ENCODE measurements around the gene ACOX3.

The ACOX3 gene

DNA sequence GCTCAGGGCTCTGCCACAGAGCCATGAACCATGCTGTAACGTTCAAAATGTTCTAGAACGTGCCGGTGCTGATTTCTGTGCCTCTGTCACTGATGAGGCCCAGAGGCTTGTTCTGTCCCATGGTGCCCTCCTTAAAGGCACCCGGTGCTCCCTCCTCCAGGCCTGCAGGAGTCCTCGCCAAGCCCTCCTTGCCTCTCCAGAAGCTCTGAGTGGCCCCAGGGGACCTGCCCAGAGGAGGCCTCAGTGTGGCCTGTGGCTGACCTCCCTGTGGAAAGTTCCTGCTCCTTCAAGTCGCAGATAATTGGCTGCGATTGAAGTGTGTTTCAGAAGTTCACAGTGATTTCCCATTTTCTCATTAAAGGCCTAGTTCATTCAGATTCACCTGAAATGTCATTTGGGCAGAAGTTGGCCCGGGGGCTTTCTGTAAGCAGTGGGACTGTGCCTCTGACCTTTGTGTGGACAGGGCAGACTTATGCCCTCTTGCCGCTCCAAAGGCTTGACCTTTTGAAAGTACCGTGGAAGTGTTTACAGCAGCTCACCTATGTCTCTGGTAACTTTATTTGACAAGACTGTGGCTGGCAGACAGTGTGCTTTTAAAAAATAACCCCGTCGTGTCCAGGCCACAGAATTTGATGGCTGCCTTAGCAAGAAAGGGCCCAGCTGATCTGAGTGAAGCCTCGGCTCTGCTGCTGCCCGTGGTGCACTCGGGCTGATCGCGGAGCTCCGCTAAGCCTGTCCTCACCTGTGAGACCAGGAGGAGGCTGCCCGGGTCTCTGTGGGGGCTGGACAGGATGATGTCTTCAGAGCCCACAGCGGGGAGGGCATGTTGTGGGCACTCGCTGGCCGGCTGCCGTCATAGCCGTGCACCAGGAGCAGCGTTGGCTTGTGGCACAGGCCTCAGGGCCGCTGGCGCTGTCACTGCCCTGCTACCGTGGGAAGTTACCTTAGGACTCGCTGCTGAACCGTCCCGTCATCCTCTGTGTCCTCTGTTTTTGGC is 25.4 kb upstream of the ACOX3 start:
- DNase-seq: no peak

DNA sequence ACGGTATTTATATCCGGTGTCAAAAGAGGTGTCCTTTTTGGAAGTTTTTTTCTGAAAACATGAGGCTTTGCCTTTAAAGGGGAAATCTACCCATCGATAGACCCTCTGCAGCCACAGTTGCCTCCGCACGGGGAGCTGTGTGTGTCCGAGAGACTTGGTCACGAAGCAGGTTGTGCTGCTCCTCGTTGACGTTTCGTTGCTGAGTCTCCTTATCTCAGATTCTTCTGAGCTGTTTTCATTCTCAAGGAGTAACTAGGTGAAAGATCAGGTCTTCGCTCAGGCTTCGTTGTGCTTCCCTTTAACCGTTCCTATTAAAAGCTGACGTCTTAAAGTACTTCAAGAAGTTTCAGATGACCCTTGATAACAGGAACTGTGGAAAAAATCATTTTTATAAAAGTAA is 23.9 kb upstream of the ACOX3 start:
- no peak for DNase-seq

DNA sequence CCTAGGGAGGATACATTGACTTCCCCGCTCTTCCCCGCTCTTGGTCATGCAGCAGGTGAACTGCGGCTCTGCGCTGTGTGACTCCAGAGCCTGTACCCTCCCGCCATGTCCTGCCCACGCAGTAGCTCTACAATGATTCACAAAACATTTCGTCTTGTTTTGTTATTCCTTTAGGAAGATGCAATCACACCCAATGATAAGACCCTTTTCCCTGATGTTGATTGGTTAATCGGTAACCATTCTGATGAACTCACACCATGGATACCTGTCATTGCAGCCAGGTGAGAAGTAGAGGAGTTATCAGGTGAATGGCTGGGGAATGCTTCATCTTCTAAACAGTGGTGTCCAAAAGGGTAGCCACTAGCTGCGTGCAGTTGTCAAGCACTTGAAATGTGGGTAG is 23.3 kb upstream of the ACOX3 start:
- DNase-seq: no peak

DNA sequence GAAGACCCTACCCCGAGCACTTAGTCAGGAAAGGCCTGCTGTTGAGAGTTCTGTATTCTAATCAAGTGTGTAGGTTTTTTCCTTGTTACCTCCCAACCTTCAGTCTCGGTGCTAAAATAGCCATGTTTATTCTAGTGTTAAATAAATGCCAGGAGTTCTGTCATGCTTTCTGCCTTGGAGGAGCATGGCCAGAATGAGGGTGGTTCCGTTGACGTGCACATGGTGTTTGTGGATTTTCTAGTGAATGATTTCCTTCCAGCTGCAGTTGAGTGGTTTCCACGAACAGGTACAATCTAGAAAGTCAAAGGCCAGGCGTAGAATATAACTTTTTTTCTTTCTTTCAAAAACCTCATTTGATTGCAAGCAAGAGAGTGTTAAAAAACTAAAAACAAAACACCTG is 21.1 kb upstream of the ACOX3 start:
- DNase-seq: no peak

DNA sequence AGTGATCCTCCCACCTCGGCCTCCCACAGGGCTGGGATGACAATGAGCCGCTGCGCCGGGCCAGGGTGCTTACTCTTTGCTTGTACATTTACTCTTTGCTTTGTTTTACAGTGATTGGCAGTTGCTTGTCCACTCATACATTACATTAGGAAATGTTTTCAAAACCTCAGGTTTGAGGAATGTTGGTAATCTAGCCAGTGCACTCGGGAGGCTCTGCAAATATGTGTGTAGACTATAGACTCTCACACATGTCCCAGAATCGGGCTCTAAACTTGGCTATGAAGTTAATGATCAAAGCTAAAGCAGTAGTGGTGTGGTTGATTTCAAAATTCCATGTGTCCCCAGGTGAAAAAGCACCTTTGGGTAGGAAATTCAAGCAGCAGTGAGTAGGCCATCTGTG is 20.6 kb upstream of the ACOX3 start:
- no peak for DNase-seq

DNA sequence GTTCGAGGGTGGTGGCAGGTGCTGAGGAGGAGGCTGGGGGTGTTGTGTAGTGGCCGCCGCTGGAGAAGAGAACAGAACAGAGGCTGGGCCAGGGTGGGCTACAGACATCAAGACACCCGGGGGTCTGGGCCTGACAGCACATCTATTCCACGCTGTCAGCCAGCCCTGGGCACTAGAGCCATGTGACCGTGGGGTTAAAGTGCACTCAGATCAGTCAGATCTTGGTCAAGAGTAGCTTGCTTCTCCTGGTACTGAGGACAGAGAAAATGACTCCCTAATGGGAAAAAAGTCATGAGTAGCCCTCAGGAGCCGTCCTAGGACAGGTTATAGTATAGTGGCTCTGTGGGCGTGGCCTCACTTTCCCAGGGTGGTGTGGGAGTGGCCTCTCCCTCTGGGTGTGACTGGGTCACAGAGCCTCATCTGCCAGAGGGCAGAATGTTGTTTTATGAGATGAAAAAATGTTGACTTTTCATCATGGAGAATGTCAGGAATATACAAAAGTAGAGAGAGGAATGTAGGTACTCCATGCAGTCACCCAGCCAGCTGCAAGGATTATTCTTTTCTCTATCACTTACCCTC is 19.4 kb upstream of the ACOX3 start:
- DNase-seq: no peak

DNA sequence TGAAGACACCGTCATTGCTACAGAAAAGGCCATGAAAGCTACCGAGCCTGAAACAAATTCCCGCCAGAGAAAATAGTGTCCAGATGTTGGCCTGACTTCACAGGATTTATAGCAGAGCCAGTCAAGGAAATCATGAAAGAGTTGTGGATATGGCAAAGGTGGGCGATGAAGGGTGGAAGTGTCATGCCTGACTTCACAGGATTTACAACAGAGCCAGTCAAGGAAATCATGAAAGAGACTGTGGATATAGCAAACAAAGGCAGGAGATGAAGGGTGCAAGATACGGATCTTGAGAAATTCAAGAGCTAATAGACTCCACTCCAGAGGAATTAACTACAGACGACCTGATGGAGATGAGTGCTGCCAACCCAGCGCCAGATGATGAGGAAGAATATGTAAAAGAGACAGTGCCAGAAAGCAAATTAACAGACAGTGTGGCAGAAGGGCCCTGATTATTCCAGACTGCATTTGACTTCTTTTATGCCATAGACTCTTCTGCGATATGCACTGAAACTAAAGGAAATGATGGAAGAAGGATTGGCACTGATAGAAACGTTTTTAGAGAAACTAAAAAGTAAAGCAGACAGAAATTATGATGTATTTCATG is 17.2 kb upstream of the ACOX3 start:
- DNase-seq: no peak

DNA sequence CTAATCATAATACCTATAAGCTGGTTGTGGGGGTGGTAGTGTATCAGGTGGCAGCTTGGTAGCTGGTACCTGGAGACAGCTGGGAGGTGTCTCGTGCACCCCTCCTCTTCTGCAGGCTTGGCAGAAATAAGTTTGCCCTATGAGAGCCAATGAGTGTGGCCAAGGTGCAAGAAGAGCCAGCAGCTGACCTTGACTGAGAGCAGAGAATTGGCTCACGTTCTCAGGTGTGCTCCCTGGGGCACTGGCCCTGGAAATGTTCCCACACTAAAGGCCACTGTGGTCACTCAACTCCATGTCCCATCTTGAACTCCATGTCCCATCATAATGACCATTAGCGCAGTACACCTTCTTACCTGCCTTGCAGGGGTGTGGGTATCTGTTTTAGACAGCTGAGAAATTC is 13.4 kb upstream of the ACOX3 start:
- no peak for DNase-seq

DNA sequence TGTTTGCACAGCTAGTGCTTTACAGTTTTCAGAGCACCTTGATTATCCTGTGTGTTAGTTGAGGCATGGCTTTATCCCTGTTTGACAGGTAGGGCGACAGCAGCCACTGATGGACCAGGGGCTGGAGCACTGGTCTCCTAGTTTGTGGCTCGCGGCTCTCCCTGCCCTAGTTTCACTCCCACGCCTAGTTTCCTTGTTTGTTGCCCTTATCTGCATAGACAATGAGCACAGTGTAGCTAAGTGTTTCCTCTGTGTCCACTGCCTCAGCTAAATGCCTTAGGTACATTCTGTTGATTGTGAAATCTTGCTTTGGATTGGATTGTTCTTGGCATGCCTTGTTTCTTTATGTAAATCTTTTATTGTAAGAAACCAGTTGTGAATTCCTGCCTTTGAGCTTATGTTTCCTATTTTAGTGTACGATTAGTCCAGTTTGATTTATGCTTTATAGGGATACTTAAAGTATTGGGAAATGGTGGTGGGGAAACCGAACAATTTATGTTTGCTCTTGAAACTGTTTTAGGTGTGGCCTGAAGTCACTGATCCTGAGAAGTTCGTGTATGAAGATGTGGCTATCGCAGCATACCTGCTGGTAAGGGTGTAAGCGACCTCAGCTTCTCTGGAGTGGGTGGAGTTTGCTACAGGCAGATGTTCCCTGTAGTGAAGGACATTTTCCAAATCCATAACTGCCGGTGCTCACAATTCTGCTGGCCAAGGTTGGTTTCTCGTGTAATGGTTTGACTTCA is 11.1 kb upstream of the ACOX3 start:
- DNase-seq: no peak

DNA sequence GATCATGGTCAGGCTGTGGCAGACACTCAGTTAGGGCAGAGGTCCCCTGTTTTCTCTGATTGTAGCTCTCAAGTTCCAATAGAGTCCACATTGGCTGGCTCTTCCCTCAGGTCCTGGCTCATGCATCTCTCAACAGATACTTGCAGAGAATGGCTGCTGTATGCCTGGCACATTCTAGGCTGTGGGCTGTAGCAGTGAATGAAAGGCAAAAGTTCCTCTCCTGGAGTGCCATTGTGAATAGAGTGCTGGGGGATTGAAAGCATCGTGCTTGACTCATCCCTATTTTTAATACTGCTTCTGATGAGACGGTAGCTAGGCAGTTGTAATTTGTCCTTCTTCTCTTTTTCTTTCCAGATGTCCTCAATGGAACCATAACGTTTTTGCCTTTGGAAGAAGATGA is 5.6 kb upstream of the ACOX3 start:
- no peak for DNase-seq

DNA sequence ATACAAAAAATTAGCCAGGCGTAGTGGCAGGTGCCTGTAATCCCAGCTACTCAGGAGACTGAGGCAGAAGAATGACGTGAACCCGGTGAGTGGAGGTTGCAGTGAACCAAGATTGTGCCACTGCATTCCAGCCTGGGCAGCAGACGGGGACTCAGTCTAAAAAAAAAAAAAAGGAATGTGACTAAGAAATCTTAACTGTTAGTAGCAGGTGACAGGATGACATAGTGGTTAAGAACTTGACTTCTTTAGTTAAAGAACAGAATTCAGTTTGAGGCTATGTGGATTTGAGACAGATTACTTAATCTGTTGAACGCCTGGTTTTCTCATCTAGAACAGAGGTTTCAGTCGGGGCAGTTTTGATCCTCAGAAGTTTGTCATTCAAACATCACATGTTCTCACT is 3.3 kb upstream of the ACOX3 start:
- no peak for DNase-seq

DNA sequence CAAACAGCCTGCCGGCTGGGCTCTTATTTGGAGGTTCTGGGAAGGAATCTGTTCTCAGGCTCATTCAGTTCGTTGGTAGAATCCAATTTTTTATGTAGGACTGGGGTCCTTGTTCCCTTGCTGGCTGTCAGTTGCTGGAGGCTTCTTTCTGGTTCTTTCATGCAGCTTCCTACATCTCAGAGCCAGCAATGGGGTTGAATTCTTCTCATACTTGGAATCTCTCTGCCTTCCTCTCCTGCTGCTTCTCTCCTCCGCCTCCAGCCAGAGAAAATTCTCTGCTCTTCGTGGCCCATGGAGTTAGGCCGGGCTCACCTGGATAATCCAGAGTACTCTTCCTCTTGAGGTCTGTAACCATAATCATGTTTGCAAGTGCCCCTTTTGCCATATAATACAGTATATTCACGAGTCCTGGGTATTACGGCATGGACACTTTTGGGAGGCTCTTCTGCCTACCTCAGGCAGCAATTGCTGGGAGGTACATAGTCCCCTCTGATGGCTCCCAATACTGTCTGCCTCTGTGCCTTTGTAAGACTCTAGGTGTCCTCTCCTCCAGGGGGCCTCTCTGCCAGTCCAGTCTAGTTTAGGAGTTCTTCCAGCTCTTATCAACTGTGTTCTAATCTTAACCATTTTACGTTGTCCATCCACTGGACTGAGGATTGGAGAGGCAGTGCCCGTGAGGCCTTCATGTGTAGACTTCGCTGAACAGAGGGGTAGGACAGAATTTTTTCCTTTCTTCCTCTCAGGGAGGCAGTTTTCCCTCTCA is 2.3 kb upstream of the ACOX3 start:
- DNase-seq: no peak

DNA sequence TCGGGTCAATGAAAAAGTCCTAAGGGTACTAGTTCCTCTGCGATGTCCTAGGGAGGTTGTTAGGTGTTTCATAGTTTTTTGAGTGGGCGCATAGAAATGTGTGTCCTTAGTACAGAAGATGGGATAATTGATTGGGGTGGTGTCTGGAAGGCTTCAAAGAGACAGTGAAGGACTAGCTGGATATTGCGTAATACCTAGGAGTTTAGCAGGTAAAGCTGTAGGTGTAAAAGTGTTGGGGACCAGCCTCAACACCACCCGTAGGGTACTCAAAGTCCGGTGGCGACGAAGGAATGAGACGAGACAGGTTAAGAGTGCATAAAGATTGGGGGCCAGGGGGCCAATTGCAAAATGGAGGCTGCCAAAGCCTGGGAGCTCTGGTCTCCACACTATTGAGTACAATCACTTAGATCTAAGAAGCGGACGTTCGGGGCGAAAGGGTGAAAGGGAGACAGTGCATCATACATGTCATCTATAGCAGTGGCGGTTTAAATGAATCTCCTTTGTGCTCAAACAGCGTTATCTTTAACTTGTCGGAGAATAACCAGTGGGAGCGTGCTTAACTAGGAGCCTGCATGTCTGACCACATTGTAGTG is 1.1 kb upstream of the ACOX3 start:
- no peak for DNase-seq

DNA sequence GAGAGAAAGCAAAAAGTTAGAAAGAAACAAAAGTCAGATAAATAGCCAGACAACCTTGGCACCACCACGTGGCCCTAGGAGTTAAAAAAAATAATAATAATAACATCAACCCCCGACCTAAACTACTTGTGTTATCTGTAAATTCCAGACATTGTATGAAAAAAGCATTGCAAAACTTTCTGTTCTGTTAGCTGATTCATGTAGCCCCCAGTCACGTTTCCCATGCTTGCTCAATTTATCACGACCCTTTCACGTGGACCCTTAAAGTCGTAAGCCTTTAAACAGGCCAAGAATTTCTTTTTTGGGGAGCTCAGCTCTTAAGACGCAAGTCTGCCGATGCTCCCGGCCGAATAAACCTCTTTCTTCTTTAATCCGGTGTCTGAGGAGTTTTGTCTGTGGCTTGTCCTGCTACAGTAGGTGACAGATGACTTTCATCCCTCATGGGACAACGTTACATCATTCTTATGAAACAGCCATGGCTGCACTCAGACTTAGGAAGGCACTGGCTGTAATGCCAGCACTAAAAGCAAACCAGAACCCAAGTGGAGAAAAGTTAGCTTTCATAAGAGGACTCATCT is 520 bp downstream of the ACOX3 start:
- DNase-seq: peak; percentile 7

DNA sequence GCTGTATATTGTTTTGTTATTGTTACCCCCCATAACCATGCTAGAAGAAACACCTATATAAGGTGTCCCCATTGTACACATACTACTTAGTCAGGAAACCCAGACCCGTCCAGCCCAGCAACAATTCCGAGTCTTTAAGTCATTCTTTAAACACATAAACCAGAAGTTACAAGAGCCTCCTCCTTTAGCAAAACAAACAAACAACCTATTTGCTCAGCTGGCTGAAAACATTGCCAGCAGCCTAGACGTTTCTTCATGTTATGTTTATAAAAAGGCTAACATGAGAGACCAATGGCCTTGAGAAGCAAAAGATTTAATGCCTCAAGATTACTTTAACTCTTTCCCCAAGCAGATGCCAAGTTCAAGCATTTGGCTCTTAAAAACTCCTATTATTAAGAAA is 1.4 kb downstream of the ACOX3 start:
- DNase-seq: no peak

DNA sequence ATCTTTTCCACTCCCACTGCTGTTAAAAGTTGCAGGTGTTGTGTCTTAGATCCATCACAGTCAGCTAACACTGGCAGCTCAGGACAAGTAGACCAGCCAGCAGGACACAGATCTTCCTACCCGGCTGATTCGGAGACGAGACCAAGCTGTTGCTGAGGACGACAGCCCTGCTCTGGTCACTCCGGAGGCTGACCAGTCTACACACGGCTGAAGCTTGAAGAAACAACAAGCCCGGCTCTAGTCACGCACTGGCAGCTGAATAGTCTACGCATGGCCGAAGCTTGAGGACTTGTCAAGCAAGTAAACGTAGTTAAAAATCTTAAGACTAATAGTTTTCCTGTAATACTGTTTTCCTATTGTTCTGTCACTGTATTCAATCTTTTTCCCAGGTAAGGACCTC is 1.8 kb downstream of the ACOX3 start:
- no peak for DNase-seq

DNA sequence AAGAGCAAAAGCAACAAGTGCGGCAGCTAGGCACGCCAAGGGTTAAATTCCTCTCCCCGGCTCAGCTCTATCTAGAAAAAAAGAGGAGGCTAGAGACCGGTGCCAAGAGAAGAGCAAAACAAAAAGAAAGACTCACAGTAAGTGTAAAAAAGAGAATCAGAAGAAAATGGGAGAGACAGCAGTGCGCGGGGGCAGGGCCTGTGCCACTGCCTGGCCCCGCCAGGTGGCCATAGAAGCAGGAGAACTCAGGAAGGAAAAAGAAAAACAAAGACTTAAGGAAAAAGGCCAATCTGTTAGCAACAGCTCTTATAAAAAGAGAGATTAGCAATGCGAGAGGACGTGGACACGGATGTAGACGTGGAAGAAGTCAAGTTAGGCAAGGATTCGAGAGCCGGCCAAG is 3.2 kb downstream of the ACOX3 start:
- DNase-seq: no peak

DNA sequence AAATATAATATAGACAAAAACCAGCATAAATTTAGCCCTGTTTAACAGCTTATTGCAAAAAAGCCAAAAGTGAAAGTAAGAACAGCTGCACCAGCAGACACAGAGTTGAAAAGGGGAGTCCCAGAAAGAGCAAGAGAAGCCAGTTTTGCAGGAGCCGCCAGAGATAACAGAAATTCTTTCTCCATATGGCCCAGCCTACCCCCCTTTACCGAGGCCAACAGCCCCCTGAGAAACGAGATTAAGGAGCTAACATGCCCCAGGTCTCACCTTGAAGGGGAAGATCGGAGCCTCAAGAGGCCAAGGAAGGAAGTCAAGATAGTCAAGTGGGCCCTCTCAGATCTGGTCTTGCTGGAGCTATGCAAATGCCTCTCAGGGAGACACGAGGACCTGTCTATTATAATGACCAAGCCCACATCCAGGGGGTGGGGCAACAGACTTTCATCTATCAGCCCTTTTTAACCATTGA is 4.8 kb downstream of the ACOX3 start:
- DNase-seq: no peak

DNA sequence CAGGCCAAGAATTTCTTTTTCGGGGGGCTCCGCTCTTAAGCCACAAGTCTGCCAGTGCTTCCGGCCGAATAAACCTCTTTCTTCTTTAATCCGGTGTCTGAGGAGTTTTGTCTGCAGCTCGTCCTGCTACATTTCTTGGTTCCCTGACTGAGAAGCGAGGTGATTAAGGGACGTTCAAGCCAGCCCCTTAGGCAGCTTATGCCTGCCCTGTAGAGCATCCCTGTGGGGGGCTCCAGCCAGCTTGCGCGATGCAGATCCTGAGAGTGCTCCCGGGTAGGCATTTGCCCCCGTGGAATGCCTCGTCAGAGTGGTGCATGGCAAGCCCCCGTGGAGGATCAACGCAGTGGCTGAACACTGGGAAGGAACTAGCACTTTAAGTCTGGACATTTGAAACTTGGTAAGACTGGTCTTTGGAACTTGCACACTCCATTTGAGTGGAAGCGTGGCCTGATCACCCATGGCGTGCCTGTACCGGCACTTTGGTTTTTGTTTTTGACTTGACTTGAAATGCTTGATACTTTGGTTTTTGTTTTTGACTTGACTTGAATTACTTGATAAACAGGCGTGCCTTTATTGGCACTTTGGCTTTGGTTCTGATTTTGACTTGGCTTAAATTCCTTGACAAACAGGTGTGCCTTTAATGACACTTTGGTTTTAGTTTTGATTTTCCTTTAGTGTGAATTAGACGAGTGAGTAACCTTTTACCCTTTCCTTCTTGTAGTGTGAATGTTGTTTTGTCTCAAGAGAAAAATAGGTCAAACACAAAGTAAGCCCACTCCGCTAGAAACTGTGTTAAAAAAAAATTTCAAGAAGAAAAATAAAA is 6.1 kb downstream of the ACOX3 start:
- no peak for DNase-seq

DNA sequence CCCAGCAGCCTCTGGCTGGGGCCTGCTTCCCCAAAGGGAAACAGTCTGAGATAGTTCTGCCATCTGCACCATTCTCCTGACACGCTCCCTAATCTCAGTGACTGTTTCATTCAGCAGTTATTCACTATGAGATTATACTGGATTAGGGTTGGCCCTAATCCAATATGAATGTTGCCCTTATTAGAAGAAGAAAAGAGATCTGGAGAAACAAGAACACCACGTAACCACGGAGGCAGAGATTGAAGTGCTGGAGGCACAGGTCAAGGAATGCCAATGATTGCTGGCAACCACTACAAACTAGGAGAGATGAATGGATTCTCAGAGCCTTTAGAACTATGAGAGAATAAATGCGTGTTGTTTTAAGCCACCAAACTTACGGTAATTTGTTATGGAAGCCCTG is 7.4 kb downstream of the ACOX3 start:
- no peak for DNase-seq

DNA sequence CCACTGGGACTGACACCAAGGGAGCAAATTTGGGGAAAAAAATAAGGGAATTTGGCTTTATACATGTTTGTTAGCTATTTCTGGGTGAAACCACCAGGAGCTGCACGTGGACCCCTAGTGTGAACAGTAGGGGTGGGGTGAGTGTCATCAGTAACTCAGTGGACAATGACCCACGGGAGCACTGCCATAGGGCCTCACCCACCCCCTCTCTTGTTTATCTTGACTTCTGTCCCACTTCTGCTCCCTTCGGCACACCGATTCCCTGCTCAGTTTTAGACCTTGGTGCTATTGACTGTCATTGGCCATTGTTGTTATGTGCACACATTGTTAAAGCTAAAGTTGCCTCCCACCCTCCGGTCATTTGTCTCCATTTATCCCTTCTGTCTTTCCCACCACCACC is 9.0 kb downstream of the ACOX3 start:
- no peak for DNase-seq
